Raji (cell line): ENCODE results near the gene GATA1.

Experiments
- POLR2A ChIP-seq: IDR thresholded peaks from 2 replicates; pipeline ENCODE4 v1.6.1; 2011; ENCODE audit warnings: low read depth, low read length, control low read depth; ENCODE audit not compliant: insufficient read depth

GATA1 gene

DNA sequence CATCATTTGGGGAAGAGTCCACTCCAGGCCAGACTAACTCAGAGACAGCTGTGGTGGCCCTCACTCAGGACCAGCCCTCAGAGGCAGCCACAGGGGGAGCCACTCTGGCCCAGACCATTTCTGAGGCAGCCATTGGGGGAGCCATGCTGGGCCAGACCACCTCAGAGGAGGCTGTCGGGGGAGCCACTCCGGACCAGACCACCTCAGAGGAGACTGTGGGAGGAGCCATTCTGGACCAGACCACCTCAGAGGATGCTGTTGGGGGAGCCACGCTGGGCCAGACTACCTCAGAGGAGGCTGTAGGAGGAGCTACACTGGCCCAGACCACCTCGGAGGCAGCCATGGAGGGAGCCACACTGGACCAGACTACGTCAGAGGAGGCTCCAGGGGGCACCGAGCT lies 36.7 kb downstream of the GATA1 start:
- no peak for TF ChIP-seq POLR2A

DNA sequence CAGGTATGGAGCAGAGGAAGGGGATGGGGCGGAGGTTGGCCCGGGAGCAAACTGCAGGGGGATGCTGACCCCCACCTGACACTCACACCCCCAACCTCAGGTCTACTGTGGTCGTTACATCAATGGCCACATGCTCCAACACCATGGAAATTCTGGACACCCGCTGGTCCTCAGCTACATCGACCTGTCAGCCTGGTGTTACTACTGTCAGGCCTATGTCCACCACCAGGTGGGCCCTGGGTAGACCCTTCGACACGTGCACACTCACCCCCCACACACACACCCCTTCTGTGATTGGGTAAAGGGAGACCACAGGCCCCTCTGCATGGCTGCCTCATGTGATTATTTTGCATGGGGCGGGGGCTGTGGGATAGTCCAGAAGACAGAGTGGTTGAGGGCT lies 37.7 kb downstream of the GATA1 start:
- no peak for TF ChIP-seq POLR2A

DNA sequence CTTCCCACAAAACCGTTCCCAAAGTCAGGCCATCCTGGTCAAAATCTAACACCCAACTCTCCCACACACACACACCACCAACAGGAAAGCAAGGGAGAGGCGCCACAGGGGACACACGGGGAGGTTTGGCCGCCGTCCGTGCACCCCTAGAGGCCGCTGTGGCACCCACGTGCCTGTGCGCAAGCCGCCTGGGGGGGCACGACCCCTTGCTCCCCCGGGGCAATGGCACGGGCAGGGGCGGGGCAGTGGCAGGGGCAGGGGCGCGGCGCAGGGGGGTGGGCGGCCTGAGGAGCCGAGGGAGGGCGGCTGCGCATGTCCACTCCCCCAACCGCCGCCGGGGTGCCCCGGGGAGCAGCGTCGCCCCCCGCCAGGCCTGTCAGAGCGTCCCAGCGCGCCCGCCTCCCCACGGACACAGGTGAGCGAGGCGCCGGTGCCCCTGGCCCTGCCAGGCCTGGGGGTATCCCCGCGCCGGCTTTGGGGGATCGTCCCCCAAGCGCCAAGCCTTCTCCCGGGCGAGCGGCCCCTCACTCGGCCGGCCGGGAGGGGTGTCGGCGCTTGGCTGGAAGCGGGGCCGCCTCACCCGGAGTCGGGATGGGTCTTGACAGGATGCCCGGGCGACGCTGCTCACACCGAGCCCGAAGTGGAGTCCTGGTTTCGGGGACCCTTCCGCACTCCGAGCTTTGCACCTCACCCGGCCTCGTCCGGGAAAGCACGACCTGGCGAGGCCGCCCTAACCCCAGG lies 39.9 kb downstream of the GATA1 start, which contains the start of gene ERAS:
Gene ERAS (plus strand): TSS at position 379 of the 741 bp plus-strand sequence. CDS start 2,611 bp downstream, outside the sequence.
- TF ChIP-seq POLR2A, result no peak

DNA sequence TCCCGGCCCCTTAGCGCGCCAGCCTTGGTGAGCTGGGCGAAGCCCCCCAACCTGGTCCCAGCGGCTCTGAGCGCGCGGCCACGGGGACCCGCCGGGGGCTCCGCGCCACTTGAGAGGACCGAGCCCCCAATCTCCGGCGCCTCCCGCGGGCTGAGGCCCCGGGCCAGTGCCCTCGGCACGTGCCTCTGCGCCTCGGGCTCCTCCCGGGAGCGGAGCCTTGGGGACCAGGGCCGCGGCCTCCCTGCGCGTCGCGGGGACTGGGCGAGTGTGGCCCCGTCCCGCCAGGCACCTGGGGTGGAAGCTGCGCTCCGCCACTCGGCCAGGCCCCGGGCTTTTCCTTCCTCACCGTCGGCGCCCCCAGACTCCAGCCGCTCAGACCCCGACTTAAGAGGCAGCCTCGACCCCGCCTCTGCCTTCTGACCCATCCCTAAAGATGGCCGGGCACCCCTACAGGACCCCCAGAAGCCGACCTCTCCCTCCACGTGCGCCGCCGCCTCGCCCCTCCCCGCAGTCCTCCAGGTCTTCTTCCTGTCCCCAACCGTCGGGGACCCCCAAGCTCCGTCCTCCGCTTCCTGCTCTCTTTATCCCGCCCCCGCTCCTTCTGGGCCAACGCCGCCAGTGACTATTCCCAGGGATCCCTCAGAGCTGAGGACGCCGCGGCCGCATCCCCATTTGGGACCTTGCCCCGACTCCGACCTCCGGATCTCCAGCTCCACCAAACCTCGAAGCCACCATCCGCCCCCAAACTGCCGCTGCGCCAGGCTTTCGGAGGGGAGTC lies 40.7 kb downstream of the GATA1 start:
- no peak for TF ChIP-seq POLR2A

DNA sequence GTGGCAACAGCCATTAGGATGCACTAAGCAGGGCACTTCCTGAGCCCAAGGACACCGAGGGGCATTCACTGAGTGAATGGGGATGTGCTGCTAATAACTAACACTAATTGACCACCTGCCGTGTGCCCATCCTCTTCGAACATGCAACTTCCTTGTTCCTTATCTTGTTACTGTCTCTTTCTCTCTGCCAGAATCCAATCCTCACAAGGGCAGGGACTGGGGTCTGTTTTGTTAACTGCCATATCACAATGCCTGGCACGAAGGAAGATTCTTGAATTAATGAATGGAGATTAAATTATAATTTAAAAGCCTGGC lies 41.2 kb downstream of the GATA1 start:
- TF ChIP-seq POLR2A, result no peak

DNA sequence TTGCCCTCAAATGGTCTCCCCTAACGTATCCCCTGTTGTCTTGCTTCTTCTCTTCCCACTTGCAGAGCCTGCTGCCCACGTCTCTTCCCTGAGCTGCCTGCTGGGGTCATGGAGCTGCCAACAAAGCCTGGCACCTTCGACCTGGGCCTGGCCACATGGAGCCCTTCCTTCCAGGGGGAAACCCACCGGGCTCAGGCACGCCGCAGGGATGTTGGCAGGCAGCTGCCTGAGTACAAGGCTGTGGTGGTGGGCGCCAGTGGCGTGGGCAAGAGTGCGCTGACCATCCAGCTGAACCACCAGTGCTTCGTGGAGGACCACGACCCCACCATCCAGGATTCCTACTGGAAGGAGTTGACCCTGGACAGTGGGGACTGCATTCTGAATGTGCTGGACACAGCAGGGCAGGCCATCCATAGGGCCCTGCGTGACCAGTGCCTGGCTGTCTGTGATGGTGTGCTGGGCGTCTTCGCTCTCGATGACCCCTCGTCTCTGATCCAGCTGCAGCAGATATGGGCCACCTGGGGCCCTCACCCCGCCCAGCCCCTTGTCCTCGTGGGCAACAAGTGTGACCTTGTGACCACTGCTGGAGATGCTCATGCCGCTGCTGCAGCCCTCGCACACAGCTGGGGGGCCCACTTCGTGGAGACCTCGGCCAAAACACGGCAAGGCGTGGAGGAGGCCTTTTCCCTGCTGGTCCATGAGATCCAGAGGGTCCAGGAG lies 42.8 kb downstream of the GATA1 start:
- no peak for TF ChIP-seq POLR2A

DNA sequence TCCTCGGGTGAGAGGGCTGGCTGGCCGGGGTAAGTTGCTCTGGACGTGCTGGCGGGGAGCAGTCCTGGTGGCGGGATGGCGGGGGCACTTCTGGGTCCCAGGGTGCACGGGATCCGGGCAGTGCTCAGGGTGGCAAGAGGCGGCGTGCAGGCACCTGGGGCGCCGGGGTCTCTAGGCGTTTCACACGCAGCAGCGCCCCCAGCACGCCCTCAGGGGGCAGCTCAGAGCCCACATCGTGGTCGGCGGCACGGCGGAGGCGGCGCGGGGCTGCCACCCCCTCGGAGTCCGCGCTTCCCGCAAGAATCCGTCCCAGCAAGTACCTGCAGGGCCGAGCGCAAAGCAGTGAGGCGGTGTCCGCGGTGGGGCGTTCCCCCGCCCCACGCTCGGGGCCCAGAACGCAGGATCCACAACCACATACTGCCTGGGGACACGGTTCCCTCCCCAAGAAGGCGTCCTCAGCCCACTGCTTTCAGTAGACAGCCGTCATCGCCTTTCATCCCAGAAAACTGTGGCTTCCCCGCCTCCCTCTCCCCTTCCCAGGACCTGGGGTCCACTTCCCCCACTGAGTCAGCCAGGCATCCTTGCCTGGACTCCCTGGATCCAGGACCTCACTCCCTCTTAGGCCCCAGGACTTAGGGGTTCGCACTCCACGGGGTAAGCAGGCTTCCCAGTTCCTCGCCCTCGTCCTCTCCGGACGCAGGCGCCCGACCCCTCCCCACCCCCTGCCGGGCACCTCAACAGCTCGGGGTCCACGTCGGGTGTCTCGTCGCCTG lies 44.9 kb downstream of the GATA1 start:
- TF ChIP-seq POLR2A, result no peak

DNA sequence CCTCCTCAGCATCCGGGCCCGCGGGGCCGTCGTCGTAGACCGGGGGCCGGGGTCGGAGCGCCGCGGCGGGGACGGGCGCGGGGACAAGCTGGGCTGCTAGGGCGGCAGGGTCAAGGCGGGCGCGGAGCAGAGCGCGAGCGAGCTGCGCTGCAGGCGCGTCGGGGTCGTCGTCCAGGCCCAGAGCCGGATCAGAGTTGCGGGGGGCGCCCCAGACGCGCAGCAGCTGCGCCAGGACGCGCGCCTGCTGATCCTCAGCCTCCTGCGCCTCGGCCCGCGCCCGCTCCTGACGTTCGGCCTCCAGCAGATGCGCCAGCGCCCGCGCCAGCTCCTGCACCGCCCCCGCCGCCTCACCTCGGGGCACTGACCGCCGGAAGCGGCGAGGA lies 45.5 kb downstream of the GATA1 start:
- no peak for TF ChIP-seq POLR2A

DNA sequence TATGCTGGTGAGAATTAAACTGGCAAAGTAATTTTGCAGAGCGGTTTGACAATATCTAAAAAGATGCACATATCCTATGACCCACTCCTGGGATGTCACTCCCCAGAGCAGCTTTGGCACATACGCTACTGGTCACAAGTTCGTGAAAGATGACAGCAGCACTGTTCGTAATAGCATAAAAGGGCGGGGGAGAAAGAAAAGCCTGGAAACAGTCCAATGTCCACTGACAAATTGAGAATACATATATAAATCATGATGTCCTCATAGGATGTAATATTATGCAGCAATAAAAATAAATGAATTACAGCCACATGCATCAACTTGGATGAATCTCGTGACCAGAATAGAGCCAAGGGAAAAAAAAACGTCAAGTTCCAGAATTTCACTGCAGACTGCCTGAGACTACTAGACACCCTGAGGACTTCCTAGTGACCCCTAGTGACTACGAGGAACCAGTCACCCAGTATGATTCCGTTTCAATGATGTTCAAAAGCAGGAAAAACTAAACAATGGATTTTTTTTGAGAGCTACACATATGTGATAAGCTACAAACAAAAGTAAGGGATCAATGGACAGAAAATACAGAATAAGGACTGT lies 47.2 kb downstream of the GATA1 start:
- no peak for TF ChIP-seq POLR2A

DNA sequence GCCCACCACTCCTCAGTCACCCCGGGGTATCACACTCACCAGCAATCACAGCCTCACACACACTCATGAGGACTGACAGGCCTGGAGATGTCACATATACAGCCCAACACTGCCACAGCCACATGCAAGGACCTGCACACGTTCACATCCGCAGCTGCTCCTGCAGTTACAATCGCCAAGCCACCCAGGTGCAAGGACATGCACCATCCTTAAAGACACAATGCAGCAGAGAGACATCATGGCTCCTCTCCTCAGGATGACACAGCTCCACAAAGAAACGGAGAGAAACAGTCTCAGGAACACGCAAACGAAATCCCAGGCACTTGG lies 48.0 kb downstream of the GATA1 start:
- no peak for TF ChIP-seq POLR2A

DNA sequence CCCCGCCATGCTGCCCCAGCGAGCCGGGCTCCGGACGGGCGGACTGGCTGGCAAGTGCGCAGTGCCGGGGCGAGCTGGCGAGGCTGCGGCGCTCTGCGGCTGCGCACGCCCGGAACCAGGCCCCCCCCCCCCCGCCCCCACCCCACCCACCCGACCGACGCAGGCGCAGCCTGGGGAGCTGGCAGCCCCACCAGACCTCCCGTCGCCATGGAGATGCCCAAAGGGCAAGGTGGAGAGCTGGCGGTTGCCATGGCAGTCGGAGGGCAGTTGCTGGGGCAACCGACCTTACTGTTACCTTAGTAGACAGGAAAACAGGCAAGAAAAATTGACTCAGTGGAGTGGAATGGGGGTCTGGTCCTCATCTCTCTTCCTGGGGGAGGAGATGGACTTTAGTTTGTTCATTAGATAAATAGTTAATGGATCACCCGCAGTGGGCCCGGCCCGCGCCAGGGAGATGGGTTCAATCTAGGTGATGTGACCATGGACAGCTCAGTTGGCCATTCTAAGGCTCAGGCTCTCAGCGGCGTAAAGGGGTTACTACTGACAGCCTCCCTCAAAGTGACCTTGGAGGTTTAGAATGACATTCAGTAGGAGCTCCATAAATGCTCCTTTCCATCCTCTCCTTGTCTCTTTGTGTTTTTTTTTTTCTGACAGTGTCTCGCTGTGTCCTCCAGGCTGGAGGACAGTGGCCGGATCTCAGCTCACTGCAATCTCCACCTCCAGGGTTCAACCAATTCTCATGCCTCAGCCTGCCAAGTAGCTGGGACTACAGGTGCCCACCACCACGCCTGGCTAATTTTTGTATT lies 49.3 kb downstream of the GATA1 start, which contains the start of gene PCSK1N:
Gene PCSK1N (minus strand): TSS at position 87 of the 806 bp plus-strand sequence. CDS start 78 bp downstream, at position 9.
- no peak for TF ChIP-seq POLR2A

DNA sequence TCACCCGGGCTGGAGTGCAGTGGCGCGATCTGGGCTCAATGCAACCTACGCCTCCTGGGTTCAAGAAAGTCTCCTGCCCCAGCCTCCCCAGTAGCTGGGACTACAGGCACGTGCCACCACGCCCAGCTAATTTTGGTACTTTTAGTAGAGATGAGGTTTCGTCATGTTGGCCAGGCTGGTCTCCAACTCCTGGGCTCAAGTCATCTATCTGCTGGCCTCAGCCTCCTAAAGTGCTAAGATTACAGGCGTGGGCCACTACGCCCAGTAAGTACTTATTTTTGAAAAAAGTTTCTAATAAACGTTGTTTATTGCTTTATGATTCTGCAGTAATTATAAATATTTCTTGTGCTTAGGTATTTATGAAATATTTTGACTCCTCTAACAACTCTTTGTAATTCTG lies 53.3 kb downstream of the GATA1 start:
- TF ChIP-seq POLR2A, result no peak
